HG02642 (cell line): ENCODE results near the gene KRTAP10-12.
"Not testable (repeated sequence)": the region's sequence is repeated elsewhere in the genome, so short reads cannot be mapped to it uniquely, and the experiment has no call there.

Source experiments
- ATAC-seq: cut with Tn5 transposase; IDR thresholded peaks from one replicate; pipeline ENCODE4 v1.9.1; 2021; ENCODE audit warnings: mild to moderate bottlenecking; ENCODE audit not compliant: unreplicated experiment, poor library complexity

KRTAP10-12 gene

GRCh38 chr21:44667612-44668011, 29.4 kb upstream of the KRTAP10-12 start:
- ATAC-seq = no peak

GRCh38 chr21:44670642-44671432, 26.1 kb upstream of the KRTAP10-12 start:
- ATAC-seq = no peak

- ATAC-seq = no peak
These were observed 25.1 kb upstream of the KRTAP10-12 start for GRCh38 chr21:44671911-44672310.

- no peak for ATAC-seq
These were observed 19.1 kb upstream of the KRTAP10-12 start for GRCh38 chr21:44677881-44678280.

- no peak for ATAC-seq
These were observed 15.8 kb upstream of the KRTAP10-12 start for GRCh38 chr21:44681152-44681551.

- no peak for ATAC-seq
These were observed 15.0 kb upstream of the KRTAP10-12 start, which contains the start of gene KRTAP12-1 for GRCh38 chr21:44681861-44682579. Gene KRTAP12-1, minus strand, starts transcription at chr21:44682163. Its CDS starts 40 bp downstream, at chr21:44682123.

- ATAC-seq = no peak
These were observed 14.3 kb upstream of the KRTAP10-12 start for GRCh38 chr21:44682580-44683151.

- ATAC-seq = no peak
These were observed 12.9 kb upstream of the KRTAP10-12 start for GRCh38 chr21:44684077-44684476.

- no peak for ATAC-seq
These were observed 12.5 kb upstream of the KRTAP10-12 start for GRCh38 chr21:44684483-44684882.

- not testable (repeated sequence) for ATAC-seq
These were observed 11.9 kb upstream of the KRTAP10-12 start for GRCh38 chr21:44685050-44685449.

GRCh38 chr21:44686000-44686781, 10.8 kb upstream of the KRTAP10-12 start:
- no peak for ATAC-seq

- ATAC-seq = no peak
These were observed 10.0 kb upstream of the KRTAP10-12 start for GRCh38 chr21:44686843-44687561.

- ATAC-seq = no peak
These were observed 9.3 kb upstream of the KRTAP10-12 start for GRCh38 chr21:44687671-44688070.

- ATAC-seq = not testable (repeated sequence)
These were observed 7.2 kb upstream of the KRTAP10-12 start for GRCh38 chr21:44689740-44690139.

- no peak for ATAC-seq
These were observed 5.3 kb upstream of the KRTAP10-12 start for GRCh38 chr21:44691686-44692085.

GRCh38 chr21:44692798-44693512, 4.0 kb upstream of the KRTAP10-12 start:
- no peak for ATAC-seq

GRCh38 chr21:44694776-44695175, 2.2 kb upstream of the KRTAP10-12 start:
- ATAC-seq = no peak

GRCh38 chr21:44695184-44695583, 1.8 kb upstream of the KRTAP10-12 start:
- ATAC-seq = no peak

- no peak for ATAC-seq
These were observed 1.3 kb upstream of the KRTAP10-12 start for GRCh38 chr21:44695641-44696040.
